ENCODE measurements around the gene KRT86.

Gene KRT86

GRCh38 chr12:52333321-52333720 is 58.9 kb downstream of the KRT86 start:
- no peaks in the 10 kb centered on the region for H3K36me3 ChIP-seq (ENCODE audit: insufficient read depth, low read length)
- no peak overlapping the region for H3K4me2 ChIP-seq (ENCODE audit: low read length)
- H3K9ac ChIP-seq (ENCODE audit: low read length), result no peak overlapping the region
- no peak overlapping the region for H3K4me3 ChIP-seq (ENCODE audit: low read depth, low read length, poor library complexity, severe bottlenecking)
- no peak overlapping the region for H3K27ac ChIP-seq (ENCODE audit: low read depth, low read length, poor library complexity, severe bottlenecking)
- H2AFZ ChIP-seq (ENCODE audit: low read length), result no peak overlapping the region
- H3K27me3 ChIP-seq (ENCODE audit: insufficient read depth, low read length), result peaks cover 6% of the 10 kb centered on the region; the same call in 1 of the 2 replicates
- no peaks in the 10 kb centered on the region; the same call in 1 of the 2 replicates for H3K9me3 ChIP-seq (ENCODE audit: low read length)
- H4K20me1 ChIP-seq (ENCODE audit: insufficient read depth, low read length), result no peaks in the 10 kb centered on the region
- H3K79me2 ChIP-seq (ENCODE audit: insufficient read depth, low read length), result no peaks in the 10 kb centered on the region
- H3K9me2 ChIP-seq (ENCODE audit: low read depth, low read length), result no peaks in the 10 kb centered on the region
- no peaks in the 10 kb centered on the region; the same call in 1 of the 2 replicates for H3F3A ChIP-seq (ENCODE audit: insufficient read depth, low read length)
- TF ChIP-seq EZH2 (IDR thresholded peaks at IDR 0.05; ENCODE audit: borderline replicate concordance, low read length) (no peak), CTCF (IDR thresholded peaks at IDR 0.05; ENCODE audit: low read length) (no peak)
- no peaks in the 10 kb centered on the region for H3K4me1 ChIP-seq (ENCODE audit: insufficient read depth, low read length, severe bottlenecking)

- H3K27ac ChIP-seq (ENCODE audit: low read depth, low read length, poor library complexity, severe bottlenecking), result no peak overlapping the region
- no peak for TF ChIP-seq CTCF (IDR thresholded peaks at IDR 0.05; ENCODE audit: low read length)
- no peak for TF ChIP-seq EZH2 (IDR thresholded peaks at IDR 0.05; ENCODE audit: borderline replicate concordance, low read length)
- H3K9me3 ChIP-seq (ENCODE audit: low read length), result no peaks in the 10 kb centered on the region; the same call in 1 of the 2 replicates
- H3K4me2 ChIP-seq (ENCODE audit: low read length), result no peak overlapping the region
- no peaks in the 10 kb centered on the region for H3K9me2 ChIP-seq (ENCODE audit: low read depth, low read length)
- H3K36me3 ChIP-seq (ENCODE audit: insufficient read depth, low read length), result no peaks in the 10 kb centered on the region
- peaks cover 4% of the 10 kb centered on the region; the same call in 1 of the 2 replicates for H3K27me3 ChIP-seq (ENCODE audit: insufficient read depth, low read length)
- no peak overlapping the region for H3K9ac ChIP-seq (ENCODE audit: low read length)
- no peak overlapping the region for H3K4me3 ChIP-seq (ENCODE audit: low read depth, low read length, poor library complexity, severe bottlenecking)
- H3K4me1 ChIP-seq (ENCODE audit: insufficient read depth, low read length, severe bottlenecking), result no peaks in the 10 kb centered on the region
- no peaks in the 10 kb centered on the region; the same call in 1 of the 2 replicates for H3F3A ChIP-seq (ENCODE audit: insufficient read depth, low read length)
- H4K20me1 ChIP-seq (ENCODE audit: insufficient read depth, low read length), result no peaks in the 10 kb centered on the region
- no peaks in the 10 kb centered on the region for H3K79me2 ChIP-seq (ENCODE audit: insufficient read depth, low read length)
- no peak overlapping the region for H2AFZ ChIP-seq (ENCODE audit: low read length)
These were observed 59.7 kb downstream of the KRT86 start for GRCh38 chr12:52334185-52334584.

- Histone ChIP-seq H3K36me3 (ENCODE audit: insufficient read depth, low read length) (no peaks in the 10 kb centered on the region), H3F3A (ENCODE audit: insufficient read depth, low read length) (no peaks in the 10 kb centered on the region; the same call in 1 of the 2 replicates), H3K4me2 (ENCODE audit: low read length) (no peak overlapping the region), H4K20me1 (ENCODE audit: insufficient read depth, low read length) (no peaks in the 10 kb centered on the region), H2AFZ (ENCODE audit: low read length) (no peak overlapping the region), H3K4me1 (ENCODE audit: insufficient read depth, low read length, severe bottlenecking) (no peaks in the 10 kb centered on the region), H3K79me2 (ENCODE audit: insufficient read depth, low read length) (no peaks in the 10 kb centered on the region), H3K27ac (ENCODE audit: low read depth, low read length, poor library complexity, severe bottlenecking) (no peak overlapping the region), H3K9ac (ENCODE audit: low read length) (no peak overlapping the region), H3K27me3 (ENCODE audit: insufficient read depth, low read length) (peaks cover 4% of the 10 kb centered on the region; the same call in 1 of the 2 replicates), H3K4me3 (ENCODE audit: low read depth, low read length, poor library complexity, severe bottlenecking) (no peak overlapping the region), H3K9me2 (ENCODE audit: low read depth, low read length) (no peaks in the 10 kb centered on the region), H3K9me3 (ENCODE audit: low read length) (no peaks in the 10 kb centered on the region; the same call in 1 of the 2 replicates)
- TF ChIP-seq EZH2 (IDR thresholded peaks at IDR 0.05; ENCODE audit: borderline replicate concordance, low read length), result no peak
- no peak for TF ChIP-seq CTCF (IDR thresholded peaks at IDR 0.05; ENCODE audit: low read length)
These were observed 61.3 kb downstream of the KRT86 start for GRCh38 chr12:52335598-52336262.

All from OCI-LY1 (cell line).